A673 (cell line): ENCODE measurements around the gene WDR31. TPM values are rescaled to one million over a fixed set of nuclear protein-coding genes. Genes with fewer than 3 reads are reported as not detected.
A peak's percentile ranks its signal among the peaks of the same experiment; 100 is the strongest.

Experiments
- BruUV-seq: library from RNA; stranded (reverse); fragments of 400-500 nt; replicated peaks from 2 replicates; lab custom pipeline; 2021; lab: Mats Ljungman, UMichigan
- CTCF ChIA-PET: fragments of 300-600 bp; sonication (Branson Sonifier 250); formaldehyde crosslinking; loops from one replicate; lab custom pipeline; 2022; ENCODE audit warnings: antibody characterized with exemption; lab: Charles Lee
- POLR2A ChIA-PET: fragments of 300-600 bp; sonication (Branson Sonifier 250); formaldehyde crosslinking; loops from one replicate; lab custom pipeline; 2022; ENCODE audit warnings: antibody characterized with exemption; ENCODE audit not compliant: low non-redundant PET; lab: Charles Lee
- DNase-seq: peaks from one replicate; pipeline ENCODE4 v3.0.0-alpha.2; 2015; ENCODE audit warnings: low spot score
- H3K27ac ChIP-seq: fragments of 200-600 bp; sonication (generic); 2 replicates; pipeline ENCODE4 v1.5.1; 2016; ENCODE audit warnings: mixed run types, low read depth, mild to moderate bottlenecking, mixed read lengths, antibody characterized with exemption, low read length; ENCODE audit not compliant: poor library complexity, severe bottlenecking
- H3K27me3 ChIP-seq: fragments of 200-600 bp; sonication (generic); replicated peaks from 2 replicates; pipeline ENCODE4 v1.6.1; 2017; ENCODE audit warnings: mixed run types, low read depth, mild to moderate bottlenecking, mixed read lengths, antibody characterized with exemption, low read length; ENCODE audit not compliant: insufficient read depth, poor library complexity
- H3K36me3 ChIP-seq: fragments of 200-600 bp; sonication (generic); 2 replicates; pipeline ENCODE4 v1.6.1; 2016; ENCODE audit warnings: mixed run types, mild to moderate bottlenecking, mixed read lengths, antibody characterized with exemption, low read length; ENCODE audit not compliant: insufficient read depth, poor library complexity, severe bottlenecking
- H3K4me1 ChIP-seq: fragments of 200-600 bp; sonication (generic); 2 replicates; pipeline ENCODE4 v1.6.1; 2017; ENCODE audit warnings: mixed run types, mild to moderate bottlenecking, mixed read lengths, antibody characterized with exemption, low read length; ENCODE audit not compliant: insufficient read depth, poor library complexity, severe bottlenecking
- H3K4me3 ChIP-seq: fragments of 200-600 bp; sonication (generic); 2 replicates; pipeline ENCODE4 v1.5.1; 2016; ENCODE audit warnings: low read depth, mixed run types, mild to moderate bottlenecking, mixed read lengths, low read length; ENCODE audit not compliant: poor library complexity, severe bottlenecking
- H3K9me3 ChIP-seq: fragments of 200-600 bp; sonication (generic); 2 replicates; pipeline ENCODE4 v1.6.1; 2016; ENCODE audit warnings: mixed run types, low read depth, mild to moderate bottlenecking, mixed read lengths, antibody characterized with exemption, low read length; ENCODE audit not compliant: poor library complexity, severe bottlenecking
- CTCF ChIP-seq: fragments of 300-800, 200-600 bp; sonication (generic); conservative IDR thresholded peaks from 2 replicates; pipeline ENCODE4 v1.5.1; 2017; ENCODE audit warnings: low read depth, mild to moderate bottlenecking, antibody characterized with exemption, low read length, moderate library complexity, mixed read lengths
- EZH2 ChIP-seq: fragments of 200-600 bp; sonication (generic); IDR thresholded peaks from 2 replicates; pipeline ENCODE4 v1.6.1; 2017; ENCODE audit warnings: borderline replicate concordance, low read depth, mild to moderate bottlenecking, mixed read lengths, antibody characterized with exemption, low read length; ENCODE audit not compliant: poor library complexity, severe bottlenecking
- intact Hi-C: fragments of 100-400 bp; cut with micrococcal nuclease; formaldehyde crosslinking; loops from one replicate; pipeline ENCODE4 v1.10.0; 2022; ENCODE audit not compliant: unreplicated experiment
- total RNA-seq: library from RNA; stranded (reverse); gene quantifications from 2 replicates; pipeline ENCODE4 v1.2.3, GENCODE V29; 2021

WDR31 gene
- total RNA-seq, 1 experiment from 2014 or later = 1.3 TPM

- H3K36me3 ChIP-seq = no peaks in the 10 kb centered on the region
- CTCF ChIA-PET = interaction anchor here (0.6 to 0.8 kb wide), 2 partner anchors 33 to 35 kb away, joined by 3 read pairs; no protein-coding TSS in a partner anchor
- H3K9me3 ChIP-seq = no peaks in the 10 kb centered on the region
- no peak overlapping the region for H3K27ac ChIP-seq
- no TSS peak for BruUV-seq
- peak; percentile 24 for DNase-seq
- H3K4me3 ChIP-seq = no peak overlapping the region
- POLR2A ChIA-PET = interaction anchor here (0.6 kb wide), 1 partner anchor 365 kb away, joined by 3 read pairs; no protein-coding TSS in a partner anchor
- intact Hi-C loops = no loop called here
- peaks cover 31% of the 10 kb centered on the region for H3K27me3 ChIP-seq
- H3K4me1 ChIP-seq = no peaks in the 10 kb centered on the region
- 0 out of 2 replicates have a peak, but pooled peaks have one; percentile 18 for TF ChIP-seq CTCF
- TF ChIP-seq EZH2 = no peak
These were observed 15.0 kb upstream of the WDR31 start for GRCh38 chr9:113355040-113355596.

- POLR2A ChIA-PET = no interaction called here
These were observed 12.3 kb upstream of the WDR31 start for GRCh38 chr9:113352411-113352810.

GRCh38 chr9:113352006-113352405 is 11.9 kb upstream of the WDR31 start:
- intact Hi-C loops = no loop called here
- H3K4me3 ChIP-seq = no peak overlapping the region

More at GRCh38 chr9:113352411-113352810, 12.3 kb upstream of the WDR31 start:
- H3K27ac ChIP-seq = no peak overlapping the region
- H3K36me3 ChIP-seq = no peaks in the 10 kb centered on the region
- H3K4me3 ChIP-seq = no peak overlapping the region
- peaks cover 48% of the 10 kb centered on the region for H3K27me3 ChIP-seq
- no peaks in the 10 kb centered on the region for H3K4me1 ChIP-seq
- no TSS peak for BruUV-seq
- TF ChIP-seq EZH2 (no peak), CTCF (no peak)
- CTCF ChIA-PET = no interaction called here
- H3K9me3 ChIP-seq = no peaks in the 10 kb centered on the region
- intact Hi-C loops = no loop called here
- no peak for DNase-seq

More at GRCh38 chr9:113352006-113352405, 11.9 kb upstream of the WDR31 start:
- POLR2A ChIA-PET = no interaction called here
- Histone ChIP-seq H3K27ac (no peak overlapping the region), H3K27me3 (peaks cover 46% of the 10 kb centered on the region), H3K36me3 (no peaks in the 10 kb centered on the region), H3K4me1 (no peaks in the 10 kb centered on the region), H3K9me3 (no peaks in the 10 kb centered on the region)
- CTCF ChIA-PET = no interaction called here
- no TSS peak for BruUV-seq
- no peak for DNase-seq
- TF ChIP-seq EZH2 (no peak), CTCF (no peak)
